ENCODE data around the gene MYH11.

DNA sequence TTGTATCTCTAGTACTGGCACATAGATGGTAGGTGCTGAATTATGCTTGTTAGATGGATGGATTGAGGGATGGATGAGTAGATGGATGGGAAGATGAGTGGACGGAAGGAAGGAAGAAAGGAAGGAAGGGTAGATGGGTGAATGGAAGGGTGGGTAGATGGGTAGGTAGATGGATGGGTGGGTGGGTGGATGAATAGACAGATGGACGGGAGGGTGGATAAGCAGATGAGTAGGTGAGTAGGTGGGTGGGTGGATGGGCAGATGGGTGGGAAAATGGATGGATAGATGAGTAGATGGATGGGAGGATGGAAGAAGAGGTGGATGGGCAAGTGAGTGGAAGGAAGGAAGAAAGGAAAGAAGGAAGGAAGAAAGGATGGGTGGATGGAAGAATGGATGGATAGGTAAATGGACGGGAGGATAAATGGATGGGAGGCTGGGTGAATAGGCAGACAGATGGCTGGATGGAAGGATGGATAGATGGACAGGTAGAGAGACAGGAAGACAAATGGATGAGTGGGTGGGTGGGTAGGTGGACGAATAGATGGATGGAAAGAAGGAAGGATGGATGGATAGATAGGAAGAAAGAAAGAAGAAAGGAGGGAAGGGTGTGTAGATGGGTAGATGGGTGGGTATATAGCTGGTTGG lies 56.9 kb downstream of the MYH11 start:
- TF ChIP-seq, protein P1, sequence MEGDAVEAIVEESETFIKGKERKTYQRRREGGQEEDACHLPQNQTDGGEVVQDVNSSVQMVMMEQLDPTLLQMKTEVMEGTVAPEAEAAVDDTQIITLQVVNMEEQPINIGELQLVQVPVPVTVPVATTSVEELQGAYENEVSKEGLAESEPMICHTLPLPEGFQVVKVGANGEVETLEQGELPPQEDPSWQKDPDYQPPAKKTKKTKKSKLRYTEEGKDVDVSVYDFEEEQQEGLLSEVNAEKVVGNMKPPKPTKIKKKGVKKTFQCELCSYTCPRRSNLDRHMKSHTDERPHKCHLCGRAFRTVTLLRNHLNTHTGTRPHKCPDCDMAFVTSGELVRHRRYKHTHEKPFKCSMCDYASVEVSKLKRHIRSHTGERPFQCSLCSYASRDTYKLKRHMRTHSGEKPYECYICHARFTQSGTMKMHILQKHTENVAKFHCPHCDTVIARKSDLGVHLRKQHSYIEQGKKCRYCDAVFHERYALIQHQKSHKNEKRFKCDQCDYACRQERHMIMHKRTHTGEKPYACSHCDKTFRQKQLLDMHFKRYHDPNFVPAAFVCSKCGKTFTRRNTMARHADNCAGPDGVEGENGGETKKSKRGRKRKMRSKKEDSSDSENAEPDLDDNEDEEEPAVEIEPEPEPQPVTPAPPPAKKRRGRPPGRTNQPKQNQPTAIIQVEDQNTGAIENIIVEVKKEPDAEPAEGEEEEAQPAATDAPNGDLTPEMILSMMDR (IDR thresholded peaks at IDR 0.05; ENCODE audit: low read depth, low read length) = no peak
- no peak for TF ChIP-seq POLR2A (IDR thresholded peaks at IDR 0.05; ENCODE audit: extremely low read depth, insufficient read length)
- no peak for TF ChIP-seq MYC (IDR thresholded peaks at IDR 0.05; ENCODE audit: low read depth, low read length)
- TF ChIP-seq, protein P2, sequence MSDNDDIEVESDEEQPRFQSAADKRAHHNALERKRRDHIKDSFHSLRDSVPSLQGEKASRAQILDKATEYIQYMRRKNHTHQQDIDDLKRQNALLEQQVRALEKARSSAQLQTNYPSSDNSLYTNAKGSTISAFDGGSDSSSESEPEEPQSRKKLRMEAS (IDR thresholded peaks at IDR 0.05; ENCODE audit: low read depth, low read length) = no peak
